Measurements from ENCODE around the gene COA3. TPM values are rescaled to one million over a fixed set of nuclear protein-coding genes. Genes with fewer than 3 reads are reported as not detected.

COA3 gene
- total and polyA plus RNA-seq, 12 donors, result 56.1 to 142 (median 75.4) TPM

GRCh38 chr17:42833767-42834422 is 35.4 kb upstream of the COA3 start:
- Histone ChIP-seq H3K27me3 (no peaks in the 10 kb centered on the region), H3K4me1 (peaks cover 7 to 29% (median 19%) of the 10 kb centered on the region in 9 donors), H3K36me3 (peaks cover 0 to 45% (median 33%) of the 10 kb centered on the region in 9 donors), H3K9me3 (peaks cover 0 to 4% (median 0%) of the 10 kb centered on the region in 11 donors), H3K27ac (peak overlapping the region in 9 of 10 donors; percentile 83 to 97 (median 89)), H3K4me3 (peak overlapping the region; percentile 66 to 99 (median 93))
- intact Hi-C loops (cut with DNase I), result loop anchor here in 1 of 10 donors (5.0 kb wide), 1 partner anchor 163 kb away; the partner anchor contains the start of gene RPL27
- ATAC-seq (peak in 6 of 8 donors; percentile 3 to 51 (median 6)), DNase-seq (no peak)
- no peak for TF ChIP-seq CTCF (IDR thresholded peaks at IDR 0.05)
- WGBS, 2 donors, result 6 to 7% methylated on average over 18 of the region's 18 CpGs

DNA sequence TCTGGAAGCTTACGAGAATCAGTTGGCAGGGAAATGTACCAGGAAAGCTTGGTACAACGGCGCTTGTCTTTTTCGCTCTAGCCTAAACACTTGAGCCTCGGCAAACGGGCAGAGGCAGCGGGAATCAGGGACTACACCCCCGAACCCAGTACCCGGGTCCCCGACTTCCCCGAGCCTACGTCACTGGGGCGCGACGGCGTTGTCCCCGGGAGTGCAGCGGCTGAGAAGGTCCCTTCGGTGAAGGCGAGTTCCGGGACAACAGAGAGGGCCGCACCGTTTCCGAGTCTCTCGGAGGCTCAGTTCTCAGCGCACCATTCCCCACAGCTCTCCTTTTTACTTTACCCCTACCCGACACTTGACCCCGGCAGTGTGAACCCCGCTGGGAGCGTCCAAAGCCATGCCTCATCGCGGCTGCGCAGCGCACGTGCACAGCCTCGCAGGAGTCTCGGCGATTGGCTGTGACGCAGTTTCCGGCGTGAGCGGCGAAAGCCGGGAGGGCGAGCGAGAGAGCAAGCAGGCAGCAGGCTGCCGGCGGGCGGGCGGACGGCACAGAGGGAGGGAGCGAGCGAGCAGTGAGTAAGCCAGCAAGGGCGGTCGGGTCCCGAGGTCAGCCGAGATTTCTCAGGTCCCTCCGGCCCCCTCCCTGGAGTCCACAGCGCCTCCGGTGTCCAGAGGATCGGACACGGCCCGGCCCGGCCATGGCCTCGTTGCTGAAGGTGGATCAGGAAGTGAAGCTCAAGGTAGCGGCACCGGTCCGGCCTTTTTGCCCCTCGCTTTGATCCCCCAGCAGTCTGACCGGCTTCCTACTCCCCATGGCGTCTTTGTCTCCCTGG is 34.6 kb upstream of the COA3 start, which contains the start of gene PSME3:
Gene PSME3 (plus strand): TSS at position 464 of the 833 bp plus-strand sequence. CDS start 235 bp downstream, at position 699.
- ATAC-seq (peak; percentile 96 to 98 (median 98)), DNase-seq (peak; percentile 92)
- intact Hi-C loops (cut with DNase I), result loop anchor here in 1 of 10 donors (5.0 kb wide), 1 partner anchor 164 kb away; the partner anchor contains the start of gene RPL27
- Histone ChIP-seq H3K4me1 (peaks cover 7 to 29% (median 19%) of the 10 kb centered on the region in 9 donors), H3K27ac (peak within 1 kb of the TSS; percentile 46 to 97 (median 88)), H3K4me3 (peak within 1 kb of the TSS; percentile 66 to 99 (median 93)), H3K36me3 (peaks cover 0 to 38% (median 26%) of the 10 kb centered on the region in 9 donors), H3K27me3 (no peaks in the 10 kb centered on the region), H3K9me3 (peaks cover 0 to 4% (median 0%) of the 10 kb centered on the region in 11 donors)
- WGBS, 2 donors, result 0 to 1% methylated on average over 70 to 71 of the region's 71 CpGs
- peak in 2 of 9 donors; percentile 18 to 36 for TF ChIP-seq CTCF (IDR thresholded peaks at IDR 0.05)

GRCh38 chr17:42832213-42832933 is 33.9 kb upstream of the COA3 start:
- Histone ChIP-seq H3K4me1 (peaks cover 7 to 29% (median 19%) of the 10 kb centered on the region in 9 donors), H3K4me3 (peak overlapping the region; percentile 66 to 99 (median 93)), H3K9me3 (peaks cover 0 to 4% (median 0%) of the 10 kb centered on the region in 11 donors), H3K27me3 (no peaks in the 10 kb centered on the region), H3K27ac (peak overlapping the region; percentile 46 to 97 (median 88)), H3K36me3 (peaks cover 0 to 30% (median 18%) of the 10 kb centered on the region in 9 donors)
- intact Hi-C loops (cut with DNase I), result loop anchor here in 1 of 10 donors (5.0 kb wide), 1 partner anchor 165 kb away; the partner anchor contains the start of gene RPL27
- ATAC-seq (peak in 6 of 8 donors; percentile 3 to 29 (median 7)), DNase-seq (no peak)
- whole genome bisulfite sequencing, 2 donors, result 51 to 56% methylated on average over 9 of the region's 9 CpGs
- no peak for TF ChIP-seq CTCF (IDR thresholded peaks at IDR 0.05)

Data from heart right ventricle (tissue), 16 donors.